C4-2B (cell line): ENCODE measurements around the gene FBXW11.

Experiments
- CTCF ChIP-seq: fragments of 450-650 bp; conservative IDR thresholded peaks from 2 replicates; pipeline ENCODE4 v1.5.1; 2017; ENCODE audit warnings: mild to moderate bottlenecking
- ZFX ChIP-seq: fragments of 450-650 bp; IDR thresholded peaks from 2 replicates; pipeline ENCODE4 v1.6.1; 2017

GRCh38 chr5:171898879-171899278 lies 107.6 kb downstream of the FBXW11 start:
- no peak for TF ChIP-seq CTCF
- no peak for TF ChIP-seq ZFX
